ENCODE results near the gene GNB3. TPM values are rescaled to one million over a fixed set of nuclear protein-coding genes. Genes with fewer than 3 reads are reported as not detected.

The GNB3 gene
- total RNA-seq, 1 experiment from 2014 or later = 3.9 TPM

GRCh38 chr12:6792522-6793201 is 48.1 kb upstream of the GNB3 start:
- Mint-ChIP-seq H3K4me3 (ENCODE audit: unreplicated experiment) (no peak overlapping the region), H3K9me3 (ENCODE audit: unreplicated experiment) (peaks cover 11% of the 10 kb centered on the region), H3K4me1 (ENCODE audit: low read depth, unreplicated experiment) (peaks cover 20% of the 10 kb centered on the region), H3K36me3 (ENCODE audit: insufficient read depth, unreplicated experiment) (no peaks in the 10 kb centered on the region), H3K27ac (ENCODE audit: unreplicated experiment) (no peak overlapping the region), H3K27me3 (ENCODE audit: insufficient read depth, unreplicated experiment) (no peaks in the 10 kb centered on the region)
- CTCF ChIA-PET = interaction anchor here (0.7 to 0.9 kb wide), 2 partner anchors 13 to 94 kb away, joined by 3 read pairs; no protein-coding TSS in a partner anchor
- POLR2A ChIA-PET = interaction anchor here (0.5 to 0.6 kb wide), 2 partner anchors 135 to 151 kb away, joined by 9 to 12 read pairs; partner anchors contain the start of gene C12orf57
- DNase-seq = no peak
- H3K4me1 ChIP-seq = no peaks in the 10 kb centered on the region
- intact Hi-C loops (cut with micrococcal nuclease; ENCODE audit: unreplicated experiment) = no loop called here
- no peak overlapping the region for H3K4me3 ChIP-seq (ENCODE audit: low read depth, low read length)
- no peaks in the 10 kb centered on the region for H3K36me3 ChIP-seq (ENCODE audit: control insufficient read depth, insufficient read depth, low read length)
- H3K9me3 ChIP-seq = no peaks in the 10 kb centered on the region
- H3K27me3 ChIP-seq (replicated peaks; ENCODE audit: control insufficient read depth, insufficient read depth, low read length) = no peaks in the 10 kb centered on the region
- TF ChIP-seq, protein P1, sequence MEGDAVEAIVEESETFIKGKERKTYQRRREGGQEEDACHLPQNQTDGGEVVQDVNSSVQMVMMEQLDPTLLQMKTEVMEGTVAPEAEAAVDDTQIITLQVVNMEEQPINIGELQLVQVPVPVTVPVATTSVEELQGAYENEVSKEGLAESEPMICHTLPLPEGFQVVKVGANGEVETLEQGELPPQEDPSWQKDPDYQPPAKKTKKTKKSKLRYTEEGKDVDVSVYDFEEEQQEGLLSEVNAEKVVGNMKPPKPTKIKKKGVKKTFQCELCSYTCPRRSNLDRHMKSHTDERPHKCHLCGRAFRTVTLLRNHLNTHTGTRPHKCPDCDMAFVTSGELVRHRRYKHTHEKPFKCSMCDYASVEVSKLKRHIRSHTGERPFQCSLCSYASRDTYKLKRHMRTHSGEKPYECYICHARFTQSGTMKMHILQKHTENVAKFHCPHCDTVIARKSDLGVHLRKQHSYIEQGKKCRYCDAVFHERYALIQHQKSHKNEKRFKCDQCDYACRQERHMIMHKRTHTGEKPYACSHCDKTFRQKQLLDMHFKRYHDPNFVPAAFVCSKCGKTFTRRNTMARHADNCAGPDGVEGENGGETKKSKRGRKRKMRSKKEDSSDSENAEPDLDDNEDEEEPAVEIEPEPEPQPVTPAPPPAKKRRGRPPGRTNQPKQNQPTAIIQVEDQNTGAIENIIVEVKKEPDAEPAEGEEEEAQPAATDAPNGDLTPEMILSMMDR (IDR thresholded peaks at IDR 0.05; ENCODE audit: insufficient read depth in 1 of 2, low read depth in 1 of 2, low read length in 1 of 2, severe bottlenecking in 1 of 2, unreplicated experiment in 1 of 2) = no peak
- BruUV-seq (replicated peaks) = no TSS peak

DNA sequence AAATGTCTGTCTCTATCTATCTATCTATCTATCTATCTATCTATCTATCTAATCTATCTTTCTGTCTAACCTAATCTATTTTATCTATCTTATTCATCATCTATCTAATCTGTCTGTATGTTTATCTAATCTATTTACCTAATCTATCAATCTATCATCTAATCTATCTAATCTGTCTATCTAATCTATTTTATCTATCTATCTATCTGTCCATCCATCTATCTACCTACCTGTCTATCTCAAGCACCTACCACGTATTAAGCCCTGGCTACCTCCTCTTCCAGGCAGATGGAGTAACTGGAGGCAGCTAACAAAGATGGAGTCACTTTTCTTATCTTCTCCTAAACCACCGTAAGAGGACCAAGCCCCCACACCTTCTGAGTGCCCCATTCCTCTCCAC is 45.6 kb upstream of the GNB3 start:
- POLR2A ChIA-PET = no interaction called here
- no peaks in the 10 kb centered on the region for H3K27me3 Mint-ChIP-seq (ENCODE audit: insufficient read depth, unreplicated experiment)

DNA sequence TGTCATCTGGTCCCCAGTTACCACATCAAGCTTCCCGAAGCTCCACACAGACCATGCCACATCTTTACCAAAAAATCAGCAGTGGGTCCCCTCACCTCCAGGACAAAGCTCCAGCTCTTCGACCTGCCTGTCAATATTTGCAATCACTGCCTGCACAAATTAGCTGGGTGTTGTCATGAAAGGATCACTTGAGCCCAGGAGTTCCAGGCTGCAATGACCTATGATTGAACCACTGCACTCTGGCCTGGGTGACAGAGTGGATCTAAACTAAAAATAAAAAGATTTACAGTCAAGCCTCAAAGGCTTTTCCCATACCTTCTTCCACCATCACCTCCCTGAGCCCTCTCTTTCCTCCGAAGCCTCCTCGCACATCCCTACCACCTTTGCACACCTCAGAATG is 44.1 kb upstream of the GNB3 start:
- intact Hi-C loops (cut with micrococcal nuclease; ENCODE audit: unreplicated experiment) = no loop called here
- no peaks in the 10 kb centered on the region for H3K27me3 Mint-ChIP-seq (ENCODE audit: insufficient read depth, unreplicated experiment)
- H3K4me1 ChIP-seq = no peaks in the 10 kb centered on the region
- H3K36me3 Mint-ChIP-seq (ENCODE audit: insufficient read depth, unreplicated experiment) = no peaks in the 10 kb centered on the region
- H3K4me3 ChIP-seq (ENCODE audit: low read depth, low read length) = no peak overlapping the region
- TF ChIP-seq, protein P1 (IDR thresholded peaks at IDR 0.05; ENCODE audit: insufficient read depth in 1 of 2, low read depth in 1 of 2, low read length in 1 of 2, severe bottlenecking in 1 of 2, unreplicated experiment in 1 of 2) = no peak
- no peaks in the 10 kb centered on the region for H3K36me3 ChIP-seq (ENCODE audit: control insufficient read depth, insufficient read depth, low read length)
- no peaks in the 10 kb centered on the region for H3K27me3 ChIP-seq (replicated peaks; ENCODE audit: control insufficient read depth, insufficient read depth, low read length)
- H3K4me1 Mint-ChIP-seq (ENCODE audit: low read depth, unreplicated experiment) = peaks cover 21% of the 10 kb centered on the region
- no TSS peak for BruUV-seq (replicated peaks)
- no peak overlapping the region for H3K4me3 Mint-ChIP-seq (ENCODE audit: unreplicated experiment)
- no peaks in the 10 kb centered on the region for H3K9me3 ChIP-seq
- H3K9me3 Mint-ChIP-seq (ENCODE audit: unreplicated experiment) = peaks cover 11% of the 10 kb centered on the region
- ChIA-PET CTCF (no interaction called here), POLR2A (no interaction called here)
- H3K27ac Mint-ChIP-seq (ENCODE audit: unreplicated experiment) = no peak overlapping the region
- no peak for DNase-seq

More for the DNA sequence above, 45.6 kb upstream of the GNB3 start:
- no peaks in the 10 kb centered on the region for H3K36me3 Mint-ChIP-seq (ENCODE audit: insufficient read depth, unreplicated experiment)
- H3K9me3 Mint-ChIP-seq (ENCODE audit: unreplicated experiment) = peaks cover 11% of the 10 kb centered on the region
- no peaks in the 10 kb centered on the region for H3K36me3 ChIP-seq (ENCODE audit: control insufficient read depth, insufficient read depth, low read length)
- no peaks in the 10 kb centered on the region for H3K27me3 ChIP-seq (replicated peaks; ENCODE audit: control insufficient read depth, insufficient read depth, low read length)
- no peak overlapping the region for H3K4me3 Mint-ChIP-seq (ENCODE audit: unreplicated experiment)
- TF ChIP-seq, protein P1 (IDR thresholded peaks at IDR 0.05; ENCODE audit: insufficient read depth in 1 of 2, low read depth in 1 of 2, low read length in 1 of 2, severe bottlenecking in 1 of 2, unreplicated experiment in 1 of 2) = no peak
- no TSS peak for BruUV-seq (replicated peaks)
- intact Hi-C loops (cut with micrococcal nuclease; ENCODE audit: unreplicated experiment) = no loop called here
- DNase-seq = no peak
- no peak overlapping the region for H3K4me3 ChIP-seq (ENCODE audit: low read depth, low read length)
- H3K27ac Mint-ChIP-seq (ENCODE audit: unreplicated experiment) = no peak overlapping the region
- H3K9me3 ChIP-seq = no peaks in the 10 kb centered on the region
- CTCF ChIA-PET = interaction anchor here (1.0 kb wide), 1 partner anchor 106 kb away, joined by 7 read pairs; the partner anchor contains the start of gene ZNF384
- H3K4me1 Mint-ChIP-seq (ENCODE audit: low read depth, unreplicated experiment) = peaks cover 21% of the 10 kb centered on the region
- no peaks in the 10 kb centered on the region for H3K4me1 ChIP-seq

All from Caco-2 (cell line).